CD4-positive, alpha-beta T cell treated with Interleukin-17A for 4 hours (primary cell): ENCODE results near the gene RNF227.
"Not testable (repeated sequence)": the region's sequence is repeated elsewhere in the genome, so short reads cannot be mapped to it uniquely, and the experiment has no call there.

Experiments
- DNase-seq: peaks from one replicate; pipeline ENCODE4 v3.0.0-alpha.2; 2020; ENCODE audit warnings: mixed read lengths

The RNF227 gene

GRCh38 chr17:7915611-7916384 is at the start of gene RNF227:
Gene RNF227 (minus strand): TSS chr17:7916289. CDS start chr17:7916195, 94 bp downstream.
- peak; percentile 87 for DNase-seq

- DNase-seq = no peak
Observed at GRCh38 chr17:7961421-7961820, 45.3 kb upstream of the RNF227 start.

- no peak for DNase-seq
Observed at GRCh38 chr17:7959503-7960253, 43.6 kb upstream of the RNF227 start.

- no peak for DNase-seq
Observed at GRCh38 chr17:7956228-7956965, 40.3 kb upstream of the RNF227 start.

- DNase-seq = no peak
Observed at GRCh38 chr17:7955414-7956227, 39.5 kb upstream of the RNF227 start.

GRCh38 chr17:7953266-7953665 is 37.2 kb upstream of the RNF227 start:
- DNase-seq = not testable (repeated sequence)

GRCh38 chr17:7951143-7951792 is 35.2 kb upstream of the RNF227 start:
- peak; percentile 17 for DNase-seq

GRCh38 chr17:7950578-7950977 is 34.5 kb upstream of the RNF227 start:
- DNase-seq = no peak

- no peak for DNase-seq
Observed at GRCh38 chr17:7947651-7948050, 31.6 kb upstream of the RNF227 start.

- DNase-seq = no peak
Observed at GRCh38 chr17:7946441-7946840, 30.4 kb upstream of the RNF227 start.

- no peak for DNase-seq
Observed at GRCh38 chr17:7945651-7946050, 29.6 kb upstream of the RNF227 start.

- no peak for DNase-seq
Observed at GRCh38 chr17:7944326-7944725, 28.2 kb upstream of the RNF227 start.

- DNase-seq = no peak
Observed at GRCh38 chr17:7943291-7943690, 27.2 kb upstream of the RNF227 start.

- no peak for DNase-seq
Observed at GRCh38 chr17:7940743-7941142, 24.7 kb upstream of the RNF227 start.

GRCh38 chr17:7940034-7940433 is 23.9 kb upstream of the RNF227 start:
- no peak for DNase-seq

- DNase-seq = no peak
Observed at GRCh38 chr17:7935859-7936258, 19.8 kb upstream of the RNF227 start.

- peak; percentile 27 for DNase-seq
Observed at GRCh38 chr17:7932949-7933348, 16.9 kb upstream of the RNF227 start.

GRCh38 chr17:7932483-7932891 is 16.4 kb upstream of the RNF227 start:
- peak; percentile 41 for DNase-seq

GRCh38 chr17:7931709-7932482 is 15.8 kb upstream of the RNF227 start, which contains the start of the genes CNTROB and TRAPPC1:
Gene CNTROB (plus strand): TSS chr17:7932206. CDS start chr17:7933080, 874 bp downstream.
Gene TRAPPC1 (minus strand): TSS chr17:7931946. CDS start chr17:7931829, 117 bp downstream.
- peak; percentile 99 for DNase-seq

GRCh38 chr17:7930841-7931631 is 14.9 kb upstream of the RNF227 start:
- DNase-seq = no peak
